Neural progenitor cell (in vitro differentiated cells): Measurements from ENCODE around the gene PIGC. TPM values are rescaled to one million over a fixed set of nuclear protein-coding genes. Genes with fewer than 3 reads are reported as not detected.
A peak's percentile ranks its signal among the peaks of the same experiment; 100 is the strongest.
"Not testable (repeated sequence)": the region's sequence is repeated elsewhere in the genome, so short reads cannot be mapped to it uniquely, and the experiment has no call there.

Source experiments
- DNase-seq: peaks from one replicate; pipeline ENCODE4 v3.0.0-alpha.2; 2016; ENCODE audit warnings: low spot score
- H2AFZ ChIP-seq: fragments of 200-600 bp; sonication (generic); replicated peaks from 2 replicates; pipeline ENCODE4 v1.6.1; 2016; ENCODE audit warnings: antibody characterized with exemption
- H3F3A ChIP-seq: fragments of 200-600 bp; sonication (generic); 2 replicates; pipeline ENCODE4 v1.6.1; 2016; ENCODE audit warnings: antibody characterized with exemption, low read depth
- H3K27ac ChIP-seq: fragments of 200-600 bp; sonication (generic); 2 replicates; pipeline ENCODE4 v1.5.1; 2016; ENCODE audit warnings: mild to moderate bottlenecking
- H3K27me3 ChIP-seq: fragments of 200-600 bp; sonication (generic); 2 replicates; pipeline ENCODE4 v1.6.1; 2016; ENCODE audit warnings: mild to moderate bottlenecking, moderate library complexity
- H3K36me3 ChIP-seq: fragments of 200-600 bp; sonication (generic); 2 replicates; pipeline ENCODE4 v1.5.1; 2016
- H3K4me1 ChIP-seq: fragments of 200-600 bp; sonication (generic); 2 replicates; pipeline ENCODE4 v1.6.1; 2016; ENCODE audit warnings: mixed run types
- H3K4me2 ChIP-seq: fragments of 200-600 bp; sonication (generic); 2 replicates; pipeline ENCODE4 v1.6.1; 2016
- H3K4me3 ChIP-seq: fragments of 200-600 bp; sonication (generic); 2 replicates; pipeline ENCODE4 v1.5.1; 2016
- H3K79me2 ChIP-seq: fragments of 200-600 bp; sonication (generic); 2 replicates; pipeline ENCODE4 v1.6.1; 2016; ENCODE audit warnings: low read depth
- H3K9ac ChIP-seq: fragments of 200-600 bp; sonication (generic); 2 replicates; pipeline ENCODE4 v1.6.1; 2016
- H3K9me3 ChIP-seq: fragments of 200-600 bp; sonication (generic); 2 replicates; pipeline ENCODE4 v1.5.1; 2016; ENCODE audit warnings: low read depth
- H4K20me1 ChIP-seq: fragments of 200-600 bp; sonication (generic); 2 replicates; pipeline ENCODE4 v1.6.1; 2016; ENCODE audit warnings: low read depth
- H3K27ac Mint-ChIP-seq: 3 replicates; pipeline ENCODE4 v1.8.0; 2021; ENCODE audit warnings: mixed read lengths
- H3K27me3 Mint-ChIP-seq: 2 replicates; pipeline ENCODE4 v1.8.0; 2022; ENCODE audit warnings: low read depth, mild to moderate bottlenecking, inconsistent platforms, moderate library complexity, mixed read lengths; ENCODE audit not compliant: insufficient read depth
- H3K36me3 Mint-ChIP-seq: 3 replicates; pipeline ENCODE4 v1.8.0; 2021; ENCODE audit warnings: mixed read lengths
- H3K4me1 Mint-ChIP-seq: 3 replicates; pipeline ENCODE4 v1.8.0; 2021; ENCODE audit warnings: mixed read lengths
- H3K4me3 Mint-ChIP-seq: 3 replicates; pipeline ENCODE4 v1.8.0; 2021; ENCODE audit warnings: mild to moderate bottlenecking, moderate library complexity, mixed read lengths
- H3K9me3 Mint-ChIP-seq: 3 replicates; pipeline ENCODE4 v1.8.0; 2020; ENCODE audit warnings: mixed read lengths
- EZH2 ChIP-seq: fragments of 200-600 bp; sonication (generic); IDR thresholded peaks from 2 replicates; pipeline ENCODE4 v1.6.1; 2017; ENCODE audit warnings: antibody characterized with exemption, mild to moderate bottlenecking, moderate library complexity
- EZH2phosphoT487 ChIP-seq: fragments of 200-600 bp; sonication (generic); IDR thresholded peaks from 2 replicates; pipeline ENCODE4 v1.6.1; 2017; ENCODE audit warnings: antibody characterized with exemption
- total RNA-seq: library from RNA; depleted of rRNA; stranded (reverse); fragments of >200 nt; gene quantifications from 2 replicates; pipeline ENCODE4 v1.2.3, GENCODE V29; 2015; ENCODE audit warnings: low replicate concordance
- TF ChIP-seq, protein P1 (sequence below): fragments of 200-600 bp; sonication (generic); IDR thresholded peaks from 2 replicates; pipeline ENCODE4 v1.5.1; 2017; ENCODE audit warnings: antibody characterized with exemption, mild to moderate bottlenecking

The PIGC gene
- total RNA-seq, 1 donor from 2014 or later, result 39.4 TPM

DNA sequence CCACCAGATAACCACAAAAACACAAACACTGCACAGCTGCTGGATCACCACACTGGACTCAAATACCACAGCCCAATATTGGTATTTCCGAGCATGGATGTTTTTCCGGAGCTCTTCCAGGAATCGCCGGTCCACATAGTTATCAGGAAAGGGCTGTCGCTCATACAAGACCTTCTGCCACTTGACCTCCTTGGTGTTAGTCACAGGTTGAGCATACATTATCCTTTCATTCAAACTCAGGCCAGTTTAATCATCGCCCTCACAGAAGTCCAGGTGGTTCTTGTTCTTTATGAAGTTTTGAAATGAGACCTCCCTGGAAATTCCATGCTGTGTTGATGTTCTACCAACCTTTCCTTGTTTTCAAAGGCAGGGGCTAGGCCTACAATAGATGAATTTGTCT is 1.5 kb downstream of the PIGC start:
- H3K4me1 Mint-ChIP-seq, result peaks cover 17% of the 10 kb centered on the region
- peaks cover 9% of the 10 kb centered on the region for H3K4me1 ChIP-seq
- peaks cover 2% of the 10 kb centered on the region for H3K27me3 Mint-ChIP-seq
- H3K27ac Mint-ChIP-seq, result no peak overlapping the region
- peaks cover 31% of the 10 kb centered on the region for H3K79me2 ChIP-seq
- no peak overlapping the region for H3K27ac ChIP-seq
- H3K4me3 ChIP-seq, result peak overlapping the region; percentile 85
- peaks cover 26% of the 10 kb centered on the region for H3K36me3 Mint-ChIP-seq
- H3F3A ChIP-seq, result no peaks in the 10 kb centered on the region
- H3K27me3 ChIP-seq, result no peaks in the 10 kb centered on the region
- no peaks in the 10 kb centered on the region for H3K9me3 Mint-ChIP-seq
- DNase-seq, result no peak
- peaks cover 4% of the 10 kb centered on the region for H4K20me1 ChIP-seq
- no peaks in the 10 kb centered on the region for H3K36me3 ChIP-seq
- TF ChIP-seq, protein P1, sequence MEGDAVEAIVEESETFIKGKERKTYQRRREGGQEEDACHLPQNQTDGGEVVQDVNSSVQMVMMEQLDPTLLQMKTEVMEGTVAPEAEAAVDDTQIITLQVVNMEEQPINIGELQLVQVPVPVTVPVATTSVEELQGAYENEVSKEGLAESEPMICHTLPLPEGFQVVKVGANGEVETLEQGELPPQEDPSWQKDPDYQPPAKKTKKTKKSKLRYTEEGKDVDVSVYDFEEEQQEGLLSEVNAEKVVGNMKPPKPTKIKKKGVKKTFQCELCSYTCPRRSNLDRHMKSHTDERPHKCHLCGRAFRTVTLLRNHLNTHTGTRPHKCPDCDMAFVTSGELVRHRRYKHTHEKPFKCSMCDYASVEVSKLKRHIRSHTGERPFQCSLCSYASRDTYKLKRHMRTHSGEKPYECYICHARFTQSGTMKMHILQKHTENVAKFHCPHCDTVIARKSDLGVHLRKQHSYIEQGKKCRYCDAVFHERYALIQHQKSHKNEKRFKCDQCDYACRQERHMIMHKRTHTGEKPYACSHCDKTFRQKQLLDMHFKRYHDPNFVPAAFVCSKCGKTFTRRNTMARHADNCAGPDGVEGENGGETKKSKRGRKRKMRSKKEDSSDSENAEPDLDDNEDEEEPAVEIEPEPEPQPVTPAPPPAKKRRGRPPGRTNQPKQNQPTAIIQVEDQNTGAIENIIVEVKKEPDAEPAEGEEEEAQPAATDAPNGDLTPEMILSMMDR, result no peak
- TF ChIP-seq EZH2 (no peak), EZH2phosphoT487 (no peak)
- peak overlapping the region; percentile 95 for H3K4me3 Mint-ChIP-seq
- H3K4me2 ChIP-seq, result peak overlapping the region; percentile 82
- no peak overlapping the region for H3K9ac ChIP-seq
- H2AFZ ChIP-seq, result no peak overlapping the region
- H3K9me3 ChIP-seq, result no peaks in the 10 kb centered on the region

DNA sequence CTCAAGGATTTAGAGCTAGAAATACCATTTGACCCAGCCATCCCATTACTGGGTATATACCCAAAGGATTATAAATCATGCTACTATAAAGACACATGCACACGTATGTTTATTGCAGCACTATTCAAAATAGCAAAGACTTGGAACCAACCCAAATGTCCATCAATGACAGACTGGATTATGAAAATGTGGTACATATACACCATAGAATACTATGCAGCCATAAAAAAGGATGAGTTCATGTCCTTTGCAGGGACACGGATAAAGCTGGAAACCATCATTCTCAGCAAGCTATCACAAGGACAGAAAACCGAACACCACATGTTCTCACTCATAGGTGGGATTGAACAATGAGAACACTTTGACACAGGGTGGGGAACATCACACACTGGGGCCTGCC is 6.7 kb downstream of the PIGC start:
- not testable (repeated sequence) for H3K4me1 ChIP-seq, H2AFZ ChIP-seq, H3F3A ChIP-seq, H3K27me3 ChIP-seq, H3K4me3 Mint-ChIP-seq, H3K27me3 Mint-ChIP-seq, H3K4me3 ChIP-seq, H3K4me2 ChIP-seq, H3K27ac ChIP-seq, H3K9me3 ChIP-seq, H3K36me3 ChIP-seq, H4K20me1 ChIP-seq, H3K9ac ChIP-seq, H3K27ac Mint-ChIP-seq, DNase-seq, H3K4me1 Mint-ChIP-seq
- Mint-ChIP-seq H3K36me3 (peaks cover 40% of the 10 kb centered on the region), H3K9me3 (peaks cover 29% of the 10 kb centered on the region)
- peaks cover 22% of the 10 kb centered on the region for H3K79me2 ChIP-seq

DNA sequence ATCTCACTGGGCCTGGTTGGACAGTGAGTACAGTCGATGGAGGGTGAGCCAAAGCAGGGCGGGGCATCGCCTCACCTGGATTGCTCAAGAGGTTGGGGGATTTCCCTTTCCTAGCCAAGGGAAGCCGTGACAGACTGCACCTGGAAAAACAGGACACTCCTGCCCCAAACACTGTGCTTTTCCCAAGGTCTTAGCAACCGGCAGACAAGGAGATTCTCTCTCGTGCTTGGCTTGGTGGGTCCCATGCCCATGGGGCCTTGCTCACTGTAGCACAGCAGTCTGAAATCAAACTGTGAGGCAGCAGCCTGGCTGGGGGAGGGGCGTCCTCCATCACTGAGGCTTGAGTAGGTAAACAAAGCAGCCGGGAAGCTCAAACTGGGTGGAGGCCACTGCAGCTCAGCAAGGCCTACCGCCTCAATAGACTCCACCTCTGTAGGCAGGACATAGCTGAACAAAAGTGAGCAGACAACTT is 12.1 kb downstream of the PIGC start:
- TF ChIP-seq EZH2phosphoT487 (no peak), EZH2 (no peak)
- TF ChIP-seq, protein P1, result no peak
- peaks cover 9% of the 10 kb centered on the region for H3K4me1 ChIP-seq
- peaks cover 26% of the 10 kb centered on the region for H3K9me3 Mint-ChIP-seq
- no peaks in the 10 kb centered on the region for H3K9me3 ChIP-seq
- H3F3A ChIP-seq, result no peaks in the 10 kb centered on the region
- DNase-seq, result no peak
- H3K27me3 ChIP-seq, result no peaks in the 10 kb centered on the region
- H3K4me3 Mint-ChIP-seq, result no peak overlapping the region
- no peak overlapping the region for H2AFZ ChIP-seq
- H3K4me2 ChIP-seq, result peak overlapping the region; percentile 35
- no peaks in the 10 kb centered on the region for H4K20me1 ChIP-seq
- no peak overlapping the region for H3K27ac ChIP-seq
- no peak overlapping the region for H3K9ac ChIP-seq
- H3K4me3 ChIP-seq, result no peak overlapping the region
- peaks cover 4% of the 10 kb centered on the region for H3K79me2 ChIP-seq
- H3K36me3 Mint-ChIP-seq, result peaks cover 16% of the 10 kb centered on the region
- no peaks in the 10 kb centered on the region for H3K4me1 Mint-ChIP-seq
- no peaks in the 10 kb centered on the region for H3K36me3 ChIP-seq
- H3K27ac Mint-ChIP-seq, result no peak overlapping the region
- H3K27me3 Mint-ChIP-seq, result no peaks in the 10 kb centered on the region

DNA sequence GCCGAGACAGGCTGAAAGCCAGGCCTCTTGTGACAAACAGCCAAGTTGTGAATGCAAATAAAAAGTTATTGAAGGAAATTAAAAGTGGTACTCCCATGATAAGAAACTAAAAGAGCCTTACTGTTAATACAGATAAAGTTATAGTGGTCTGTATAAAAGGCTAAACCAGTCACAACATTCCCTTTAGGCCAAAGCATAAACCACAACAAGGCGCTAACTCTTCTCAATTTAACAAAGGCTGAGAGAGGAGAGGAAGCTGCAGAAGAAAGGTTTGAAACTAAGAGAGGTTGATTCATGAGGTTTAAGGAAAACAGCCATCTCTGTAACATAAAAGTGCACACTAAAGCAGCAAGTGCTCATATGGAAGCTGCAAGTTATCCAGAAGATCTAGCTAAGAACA is 12.7 kb downstream of the PIGC start:
- peaks cover 4% of the 10 kb centered on the region for H3K79me2 ChIP-seq
- peaks cover 10% of the 10 kb centered on the region for H3K4me1 ChIP-seq
- H3K4me1 Mint-ChIP-seq, result no peaks in the 10 kb centered on the region
- no peaks in the 10 kb centered on the region for H3K9me3 ChIP-seq
- H3K27me3 Mint-ChIP-seq, result no peaks in the 10 kb centered on the region
- no peaks in the 10 kb centered on the region for H3K27me3 ChIP-seq
- no peaks in the 10 kb centered on the region for H4K20me1 ChIP-seq
- H3K27ac ChIP-seq, result no peak overlapping the region
- H2AFZ ChIP-seq, result no peak overlapping the region
- H3K4me3 ChIP-seq, result no peak overlapping the region
- peaks cover 16% of the 10 kb centered on the region for H3K36me3 Mint-ChIP-seq
- no peaks in the 10 kb centered on the region for H3F3A ChIP-seq
- peaks cover 26% of the 10 kb centered on the region for H3K9me3 Mint-ChIP-seq
- DNase-seq, result no peak
- H3K4me3 Mint-ChIP-seq, result no peak overlapping the region
- peak overlapping the region; percentile 13 for H3K4me2 ChIP-seq
- no peak for TF ChIP-seq EZH2phosphoT487
- TF ChIP-seq, protein P1, result no peak
- no peak for TF ChIP-seq EZH2
- H3K27ac Mint-ChIP-seq, result no peak overlapping the region
- H3K9ac ChIP-seq, result no peak overlapping the region
- H3K36me3 ChIP-seq, result no peaks in the 10 kb centered on the region
